Inflammatory macrophage (primary cell): Measurements from ENCODE around the gene CCT8.

Experiments used
- DNase-seq, 2 donors: peaks; one replicate each; pipeline ENCODE4 v3.0.0-alpha.2; 2020 to 2022
- total RNA-seq, 18 experiments: gene quantifications; one replicate each; lab custom pipeline; 2026; ENCODE audit warnings: mixed read lengths in 6 of 18, inconsistent platforms in 2 of 18; lab: John Stamatoyannopoulos, UW

Gene CCT8
- total RNA-seq, result 137 to 281 (median 221) reads per million in 18 experiments

DNA sequence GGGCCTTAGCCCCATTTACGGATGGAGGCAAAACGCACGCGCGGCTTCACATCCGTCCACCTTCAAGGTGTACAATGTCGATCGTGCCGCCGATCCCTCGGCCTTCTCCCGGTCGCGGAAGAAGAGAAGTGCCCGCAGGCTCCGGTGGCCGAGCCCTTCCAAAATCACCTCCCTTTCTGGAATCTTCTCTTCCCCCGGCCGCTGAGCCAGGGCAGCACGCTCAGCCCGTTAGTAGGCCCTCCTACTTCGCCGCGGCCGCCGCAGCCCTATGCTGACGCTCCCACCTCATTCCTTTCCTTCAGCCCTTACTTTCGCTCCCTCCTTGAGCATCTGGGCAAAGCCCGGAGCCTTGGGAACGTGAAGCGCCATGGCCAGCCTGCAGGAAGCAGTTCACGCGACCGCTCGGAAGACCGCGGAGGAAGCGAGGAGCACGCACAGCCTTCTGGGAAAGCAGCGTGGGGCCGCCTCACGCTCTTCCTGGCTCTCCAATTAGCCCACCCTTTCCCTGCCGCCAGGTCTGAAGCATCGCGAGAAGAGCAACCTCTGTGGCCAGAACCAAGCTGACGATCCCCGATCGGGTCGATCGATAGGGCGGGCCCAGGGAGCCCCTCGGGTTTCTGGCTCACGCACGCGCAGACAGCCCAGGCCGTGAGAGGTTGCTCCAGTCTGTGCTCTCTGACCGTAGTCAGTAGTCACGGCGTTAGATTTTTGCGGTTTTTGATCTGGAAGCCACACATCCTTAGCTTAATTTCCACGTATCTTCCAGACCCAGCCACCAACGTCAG, at the start of gene CCT8:
Gene CCT8 (minus strand): TSS at position 427 of the 785 bp plus-strand sequence. CDS start 58 bp downstream, at position 369.
- peak; percentile 100 for DNase-seq

- no peak for DNase-seq
Measured at GRCh38 chr21:29121759-29122158, 48.3 kb upstream of the CCT8 start.

DNA sequence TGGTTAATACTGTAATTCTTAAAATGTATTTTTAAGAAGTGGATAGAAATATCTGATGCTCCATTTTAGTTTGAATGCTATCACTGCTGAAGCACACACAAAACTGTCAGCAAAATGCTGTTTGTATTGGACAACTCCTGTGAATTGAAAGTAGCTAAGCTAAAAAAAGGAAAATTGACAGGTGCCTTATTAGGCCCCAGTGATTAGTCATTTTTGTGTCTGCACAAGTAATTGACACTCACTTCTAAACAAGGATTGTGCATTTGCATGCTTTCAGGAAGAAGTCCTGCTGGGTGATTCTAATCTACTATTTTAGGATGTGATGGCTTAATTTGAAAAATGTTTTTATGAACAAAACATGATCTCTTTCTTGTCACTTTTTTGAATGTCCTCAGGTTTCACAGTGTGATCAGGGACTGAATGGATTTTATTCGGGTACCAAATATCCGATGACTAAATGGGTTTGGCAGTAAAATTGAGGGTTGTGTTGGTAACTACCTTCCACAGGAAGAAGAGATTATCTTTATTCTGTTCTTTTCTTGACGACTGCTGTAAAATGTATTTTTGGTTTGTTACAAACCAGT, 44.0 kb upstream of the CCT8 start:
- DNase-seq, result no peak

- no peak for DNase-seq
Measured at GRCh38 chr21:29115899-29116298, 42.5 kb upstream of the CCT8 start.

DNA sequence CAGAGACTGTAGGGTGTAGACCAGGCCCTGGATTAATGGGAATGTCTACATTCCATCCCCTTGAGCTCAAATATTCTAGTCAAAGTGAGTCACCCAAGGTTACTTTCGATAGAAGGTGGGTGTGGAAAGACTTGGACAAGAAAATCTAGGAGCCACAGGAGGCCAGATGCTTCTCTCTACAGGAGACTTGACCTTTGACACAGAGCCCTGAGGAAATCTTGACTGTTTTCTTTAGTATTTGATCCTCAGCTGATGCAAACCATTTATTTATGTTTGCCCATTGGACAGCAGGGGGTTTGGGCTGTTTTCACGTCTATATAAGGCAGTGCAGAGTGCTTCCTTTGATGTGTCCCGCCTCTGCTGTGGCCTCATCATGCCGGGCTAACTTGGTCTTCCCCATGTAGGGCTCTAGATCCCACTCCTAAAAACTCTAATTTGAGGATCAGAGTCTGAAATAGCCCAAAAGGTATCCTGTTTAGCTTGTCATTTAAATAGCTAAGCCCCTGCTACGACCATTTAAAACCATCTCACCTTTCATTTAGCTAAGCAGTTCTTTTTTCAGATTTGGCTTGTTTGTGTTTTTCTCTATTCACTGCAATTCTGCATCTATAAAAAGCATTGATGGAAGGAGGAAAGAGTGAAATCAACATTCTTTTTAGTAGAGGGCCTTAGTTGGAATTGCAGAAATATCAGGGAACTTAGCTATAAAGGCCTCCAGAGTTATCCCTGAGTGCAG, 41.5 kb upstream of the CCT8 start:
- no peak for DNase-seq

DNA sequence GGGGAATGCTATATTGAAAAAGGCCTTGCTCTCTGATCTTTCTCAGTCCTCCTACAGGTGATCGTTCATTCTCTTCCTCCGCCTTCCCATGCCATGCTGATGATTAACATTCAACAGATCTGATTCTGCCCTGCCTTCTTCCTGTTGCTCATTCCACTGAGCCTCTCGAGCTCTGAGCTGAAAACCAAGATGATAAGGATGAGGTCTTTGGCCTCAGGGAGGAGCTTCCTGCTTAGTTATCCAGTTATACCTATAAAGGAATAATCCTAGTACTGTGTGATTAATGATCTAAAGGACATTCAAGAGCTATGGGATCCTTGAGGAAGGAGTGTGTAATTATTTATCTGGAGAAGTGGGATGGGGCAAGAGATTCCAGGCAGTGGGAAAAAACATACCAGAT, 31.8 kb upstream of the CCT8 start:
- no peak for DNase-seq

GRCh38 chr21:29104239-29104708, 30.8 kb upstream of the CCT8 start:
- no peak for DNase-seq

GRCh38 chr21:29102791-29103257, 29.4 kb upstream of the CCT8 start:
- DNase-seq, result peak; percentile 67 to 72

GRCh38 chr21:29098156-29098555, 24.7 kb upstream of the CCT8 start:
- no peak for DNase-seq

DNA sequence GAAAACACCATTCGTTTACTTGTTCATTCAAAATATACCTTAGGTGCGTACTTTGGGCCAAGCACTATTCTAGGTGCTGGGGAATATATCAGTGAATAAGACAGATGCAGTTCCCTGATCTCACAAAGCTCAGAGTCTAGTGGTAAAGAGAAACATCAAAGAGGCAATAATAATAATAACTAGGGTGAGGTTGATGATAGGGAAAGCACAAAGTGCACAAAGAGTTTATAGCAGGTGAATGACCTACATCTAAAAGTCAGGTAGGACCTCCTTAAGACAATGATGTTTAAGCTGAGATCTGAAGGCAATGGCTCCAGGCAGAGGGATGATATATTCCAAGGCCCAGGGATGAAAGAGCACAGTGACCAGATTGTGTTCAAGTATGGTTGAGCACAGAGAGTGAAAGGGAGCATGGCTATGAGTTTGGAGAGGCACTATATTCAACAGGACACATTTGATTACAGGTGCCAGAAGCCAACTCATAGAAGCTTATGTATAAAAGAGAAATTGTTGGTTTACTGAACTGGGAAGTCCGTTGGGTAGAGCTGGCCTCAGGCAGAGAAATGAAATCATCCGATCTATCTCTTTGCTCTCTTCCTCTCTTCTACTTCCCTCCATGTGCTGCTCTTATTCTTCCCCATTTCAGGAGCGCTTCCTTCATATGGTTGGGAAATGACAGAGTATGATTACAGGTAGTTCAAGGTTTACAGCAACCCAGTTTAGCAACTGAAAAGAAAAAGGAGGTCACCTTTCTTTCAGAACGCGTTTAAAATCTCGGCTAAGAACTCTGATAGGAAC, 23.0 kb upstream of the CCT8 start:
- peak; percentile 55 to 64 for DNase-seq

DNA sequence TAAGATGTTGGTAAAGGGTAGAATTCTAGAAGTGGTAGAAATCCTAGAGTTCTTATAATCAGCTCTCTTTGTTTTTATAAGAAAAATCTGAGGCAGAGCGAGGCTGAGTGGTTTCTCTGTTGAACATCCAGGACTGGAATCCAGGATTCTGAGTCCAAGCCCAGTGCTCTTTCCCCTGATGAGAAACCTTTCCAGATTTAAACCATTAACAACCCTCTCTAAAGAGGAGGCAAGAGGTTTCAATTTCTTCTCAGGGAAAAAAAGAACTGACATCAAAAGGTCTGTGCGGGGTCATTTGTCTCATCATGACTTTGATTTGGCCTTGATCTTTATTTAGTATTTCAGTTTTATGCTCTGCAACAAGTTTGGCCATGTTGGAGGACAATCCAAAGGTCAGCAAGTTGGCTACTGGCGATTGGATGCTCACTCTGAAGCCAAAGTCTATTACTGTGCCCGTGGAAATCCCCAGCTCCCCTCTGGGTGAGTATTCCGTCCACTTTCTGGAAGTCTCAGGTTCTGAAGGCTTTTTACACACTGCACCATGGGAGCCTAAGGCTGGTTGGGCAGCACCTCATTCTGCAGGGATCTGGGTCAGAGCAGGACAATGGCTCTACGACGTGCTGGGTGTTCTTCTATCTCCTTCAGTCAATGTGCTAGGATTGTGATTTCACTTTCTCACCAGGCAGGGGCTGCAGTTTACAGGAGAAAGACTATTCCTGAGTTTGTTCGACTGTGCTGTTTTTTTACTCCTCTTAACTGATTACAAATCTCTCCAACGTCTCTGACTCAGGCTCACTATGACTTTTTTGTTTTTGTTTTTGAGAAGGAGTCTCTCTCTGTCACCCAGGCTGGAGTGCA, 18.9 kb upstream of the CCT8 start:
- DNase-seq, result peak; percentile 5 to 20

- peak; percentile 56 to 57 for DNase-seq
Measured at GRCh38 chr21:29091033-29091432, 17.6 kb upstream of the CCT8 start.

- DNase-seq, result no peak
Measured at GRCh38 chr21:29085106-29085752, 11.8 kb upstream of the CCT8 start.

- no peak for DNase-seq
Measured at GRCh38 chr21:29084372-29084771, 10.9 kb upstream of the CCT8 start.

- DNase-seq, result no peak
Measured at GRCh38 chr21:29083306-29083705, 9.9 kb upstream of the CCT8 start.

GRCh38 chr21:29082046-29082815, 8.8 kb upstream of the CCT8 start:
- peak; percentile 24 to 66 for DNase-seq

DNA sequence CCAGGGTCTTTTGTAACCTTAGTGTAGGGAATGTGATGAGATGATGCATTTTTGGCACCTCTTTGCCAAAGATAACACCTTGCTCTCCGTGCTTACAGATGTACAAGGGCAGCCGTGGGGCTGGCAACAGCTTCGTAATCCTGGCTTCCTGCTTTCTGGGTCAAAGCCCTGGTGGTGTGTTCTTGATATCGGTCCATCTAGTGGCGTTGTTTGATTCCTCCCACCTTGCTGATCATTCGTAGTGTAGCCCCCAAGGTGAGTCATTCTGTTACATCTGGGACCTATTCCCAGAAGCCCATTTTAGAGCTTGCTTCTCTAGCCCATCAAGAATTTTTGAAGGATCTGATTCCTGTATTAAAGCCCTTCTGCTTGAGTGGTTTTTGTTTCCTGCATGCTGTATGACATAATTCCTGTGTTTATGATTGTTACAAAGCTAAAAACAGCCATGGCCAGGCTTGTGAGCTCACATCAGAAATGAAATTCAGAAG, 7.0 kb upstream of the CCT8 start:
- peak; percentile 45 to 48 for DNase-seq

- peak; percentile 75 to 86 for DNase-seq
Measured at GRCh38 chr21:29078869-29079767, 5.7 kb upstream of the CCT8 start.

DNA sequence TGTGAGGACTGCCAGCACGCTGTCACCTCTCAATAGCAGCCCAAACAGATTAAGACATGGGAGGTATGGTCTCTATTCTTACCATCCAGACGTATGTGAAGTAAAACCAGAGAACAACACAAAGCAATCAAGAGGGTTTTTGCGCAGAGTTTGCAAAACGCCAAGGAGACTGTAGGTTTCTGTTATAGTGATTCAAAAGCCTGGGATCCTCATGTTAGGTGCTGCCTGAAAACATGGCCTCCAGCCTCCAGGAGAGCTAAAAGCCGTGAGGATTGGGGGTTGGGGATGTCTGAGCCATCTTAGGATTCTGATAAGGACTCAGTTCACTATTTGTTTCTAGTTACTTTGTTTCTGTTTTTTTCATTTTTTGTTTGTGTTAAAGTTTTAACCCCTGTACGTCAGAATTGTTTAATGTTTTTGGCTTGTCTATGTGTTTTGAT, 4.2 kb upstream of the CCT8 start:
- DNase-seq, result peak in 1 of 2 donors; percentile 36
